Epithelial cell of esophagus (primary cell): ENCODE measurements around the gene ITGB3BP.

ENCODE experiments used
- DNase-seq: peaks from one replicate; pipeline ENCODE4 v3.0.0; 2010; ENCODE audit warnings: low read depth
- H3K4me3 ChIP-seq: 2 replicates; pipeline ENCODE4 v1.5.1; 2011; ENCODE audit warnings: mild to moderate bottlenecking, low read length, control low read depth
- CTCF ChIP-seq: IDR thresholded peaks from 2 replicates; pipeline ENCODE4 v1.5.1; 2011; ENCODE audit warnings: low read depth, mild to moderate bottlenecking, low read length, control low read depth, inconsistent platforms; ENCODE audit not compliant: insufficient read depth; ENCODE audit errors: missing control alignments

ITGB3BP gene

GRCh38 chr1:63534406-63534805, 11.4 kb upstream of the ITGB3BP start:
- TF ChIP-seq CTCF, result no peak

GRCh38 chr1:63533931-63534330, 10.9 kb upstream of the ITGB3BP start:
- H3K4me3 ChIP-seq, result no peak overlapping the region
- no peak for TF ChIP-seq CTCF
- DNase-seq, result no peak

More at GRCh38 chr1:63534406-63534805, 11.4 kb upstream of the ITGB3BP start:
- no peak overlapping the region for H3K4me3 ChIP-seq
- DNase-seq, result no peak

- no peak for DNase-seq
- H3K4me3 ChIP-seq, result no peak overlapping the region
- TF ChIP-seq CTCF, result no peak
Observed at GRCh38 chr1:63532727-63533126, 9.7 kb upstream of the ITGB3BP start.

- TF ChIP-seq CTCF, result no peak
- no peak for DNase-seq
- H3K4me3 ChIP-seq, result peak overlapping the region; percentile 56
Observed at GRCh38 chr1:63524201-63524600, 1.2 kb upstream of the ITGB3BP start.

GRCh38 chr1:63523738-63524137, 713 bp upstream of the ITGB3BP start:
- H3K4me3 ChIP-seq, result peak overlapping the region; percentile 56
- DNase-seq, result no peak
- TF ChIP-seq CTCF, result no peak

GRCh38 chr1:63516629-63517028, 6.4 kb downstream of the ITGB3BP start:
- DNase-seq, result no peak
- TF ChIP-seq CTCF, result no peak
- no peak overlapping the region for H3K4me3 ChIP-seq

GRCh38 chr1:63512584-63512983, 10.4 kb downstream of the ITGB3BP start:
- no peak for TF ChIP-seq CTCF
- DNase-seq, result no peak
- H3K4me3 ChIP-seq, result no peak overlapping the region
